Sigmoid colon (tissue), 7 donors: ENCODE results near the gene RFPL1. TPM values are rescaled to one million over a fixed set of nuclear protein-coding genes. Genes with fewer than 3 reads are reported as not detected.
"Not testable (repeated sequence)": the region's sequence is repeated elsewhere in the genome, so short reads cannot be mapped to it uniquely, and the experiment has no call there.

ENCODE experiments used
- DNase-seq: peaks from one replicate; pipeline ENCODE4 v3.0.0-alpha.2; 2019
- H3K27ac ChIP-seq, 4 donors: fragments of 200-600 bp; sonication (generic); one replicate each; pipeline ENCODE4 v1.5.1; 2016 to 2019; ENCODE audit warnings: mild to moderate bottlenecking in 1 of 4
- H3K27me3 ChIP-seq, 3 donors: fragments of 200-600 bp; sonication (generic); one replicate each; pipeline ENCODE4 v1.5.1; 2019; ENCODE audit warnings: mild to moderate bottlenecking in 1 of 3
- H3K36me3 ChIP-seq, 4 donors: fragments of 200-600 bp; sonication (generic); one replicate each; pipeline ENCODE4 v1.5.1; 2016 to 2019
- H3K4me1 ChIP-seq, 4 donors: fragments of 200-600 bp; sonication (generic); one replicate each; pipeline ENCODE4 v1.5.1; 2017 to 2019
- H3K4me3 ChIP-seq, 4 donors: fragments of 200-600 bp; sonication (generic); one replicate each; pipeline ENCODE4 v1.5.1; 2017 to 2019; ENCODE audit warnings: mild to moderate bottlenecking in 2 of 4, moderate library complexity in 1 of 4
- H3K9me3 ChIP-seq, 4 donors: fragments of 200-600 bp in 3 of 4; sonication (generic) in 3 of 4; one replicate each; pipeline versions ENCODE4 v1.5.1 to v1.6.1; 2013 to 2019
- CTCF ChIP-seq, 4 experiments: fragments of 450-650 bp in 3 of 4; fragments of 200-600 bp in 1 of 4; IDR thresholded peaks; one replicate each; pipeline ENCODE4 v1.5.1; 2016 to 2019; ENCODE audit warnings: antibody characterized with exemption in 4 of 4, mild to moderate bottlenecking in 3 of 4, moderate library complexity in 2 of 4
- EP300 ChIP-seq, 4 donors: sonication (generic); formaldehyde crosslinking; IDR thresholded peaks; one replicate each; pipeline ENCODE4 v1.6.1; 2017; ENCODE audit warnings: antibody characterized with exemption in 4 of 4
- POLR2A ChIP-seq, 2 donors: fragments of 450-650 bp; IDR thresholded peaks; one replicate each; pipeline ENCODE4 v1.6.1; 2016; ENCODE audit warnings: antibody characterized with exemption in 2 of 2, mild to moderate bottlenecking in 2 of 2, moderate library complexity in 2 of 2
- POLR2AphosphoS5 ChIP-seq, 4 donors: sonication (generic); formaldehyde crosslinking; IDR thresholded peaks; one replicate each; pipeline ENCODE4 v1.6.1; 2017; ENCODE audit warnings: antibody characterized with exemption in 4 of 4
- WGBS, 2 donors: extraction: QIAGEN DNeasy Blood & Tissue Kit; methylation state at CpG; one replicate each; pipeline ENCODE4 v1.1.7; 2013; 5-methylcytosine and 5-hydroxymethylcytosine counted together
- intact Hi-C: fragments of 100-400 bp; cut with DNase I; formaldehyde crosslinking; loops from one replicate; pipeline ENCODE4 v1.15.1; 2023
- polyA plus RNA-seq, 3 donors: library from polyadenylated mRNA; stranded (reverse); fragments of 200-250 nt; gene quantifications; one replicate each; pipeline ENCODE4 v1.2.3, GENCODE V29; 2013
- total RNA-seq, 4 donors: library from RNA; depleted of rRNA; stranded (reverse); fragments of >200 nt; gene quantifications; one replicate each; pipeline ENCODE4 v1.1.0, GENCODE V29; 2016
- donor health status: healthy with polysubstance abuse.
- donor health status: Bipolar disorder and iron deficiency.
- donor health status: healthy.

The RFPL1 gene
- total RNA-seq: not detected
- not detected for polyA plus RNA-seq

- intact Hi-C loops, H3K4me1 ChIP-seq, H3K27ac ChIP-seq, H3K36me3 ChIP-seq, H3K27me3 ChIP-seq, DNase-seq, H3K9me3 ChIP-seq, H3K4me3 ChIP-seq: not testable (repeated sequence)
- 90 to 92% methylated on average over 10 of the region's 10 CpGs for WGBS, 2 donors
Observed at GRCh38 chr22:29438283-29438682, at the start of gene RFPL1. TSS of gene RFPL1 (plus strand) at chr22:29438583.

- no peaks in the 10 kb centered on the region for H3K36me3 ChIP-seq
- peaks cover 0 to 41% (median 27%) of the 10 kb centered on the region in 4 donors for H3K4me1 ChIP-seq
- WGBS, 2 donors: 8 to 19% methylated on average over 9 of the region's 9 CpGs
- TF ChIP-seq POLR2AphosphoS5 (IDR thresholded peaks at IDR 0.05): no peak
- H3K4me3 ChIP-seq: peak overlapping the region; percentile 75 to 86 (median 80)
- intact Hi-C loops: no loop called here
- no peak for DNase-seq
- peak overlapping the region; percentile 83 to 91 (median 86) for H3K27ac ChIP-seq
- H3K9me3 ChIP-seq: no peaks in the 10 kb centered on the region
- H3K27me3 ChIP-seq: no peaks in the 10 kb centered on the region
Observed at GRCh38 chr22:29388759-29389090, 49.7 kb upstream of the RFPL1 start.

DNA sequence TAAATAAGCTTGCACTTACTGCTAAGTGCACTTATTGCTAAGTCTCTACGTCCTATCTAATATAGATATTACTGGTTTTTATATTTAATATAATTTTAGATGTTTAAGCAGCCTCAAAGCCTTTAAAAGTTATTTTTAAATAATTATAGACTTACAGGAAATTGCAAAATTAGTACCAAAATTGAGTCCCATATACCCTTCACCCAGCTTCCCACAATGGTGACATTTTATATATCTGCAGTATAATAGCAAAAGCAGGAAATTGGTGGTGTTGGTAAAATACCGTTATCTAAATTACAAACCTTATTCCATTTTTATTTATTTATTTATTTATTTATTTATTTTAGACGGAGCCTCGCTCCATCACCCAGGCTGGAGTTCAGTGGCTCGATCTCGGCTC, 48.1 kb upstream of the RFPL1 start:
- no peak overlapping the region for H3K27ac ChIP-seq
- H3K9me3 ChIP-seq: no peaks in the 10 kb centered on the region
- H3K27me3 ChIP-seq: no peaks in the 10 kb centered on the region
- H3K36me3 ChIP-seq: no peaks in the 10 kb centered on the region
- H3K4me1 ChIP-seq: peaks cover 0 to 36% (median 31%) of the 10 kb centered on the region in 4 donors
- TF ChIP-seq CTCF (IDR thresholded peaks at IDR 0.05) (no peak), POLR2A (IDR thresholded peaks at IDR 0.05) (no peak), POLR2AphosphoS5 (IDR thresholded peaks at IDR 0.05) (no peak), EP300 (IDR thresholded peaks at IDR 0.05) (no peak)
- 92 to 97% methylated on average over 6 of the region's 6 CpGs for WGBS, 2 donors
- H3K4me3 ChIP-seq: no peak overlapping the region
- intact Hi-C loops: no loop called here
- DNase-seq: no peak

DNA sequence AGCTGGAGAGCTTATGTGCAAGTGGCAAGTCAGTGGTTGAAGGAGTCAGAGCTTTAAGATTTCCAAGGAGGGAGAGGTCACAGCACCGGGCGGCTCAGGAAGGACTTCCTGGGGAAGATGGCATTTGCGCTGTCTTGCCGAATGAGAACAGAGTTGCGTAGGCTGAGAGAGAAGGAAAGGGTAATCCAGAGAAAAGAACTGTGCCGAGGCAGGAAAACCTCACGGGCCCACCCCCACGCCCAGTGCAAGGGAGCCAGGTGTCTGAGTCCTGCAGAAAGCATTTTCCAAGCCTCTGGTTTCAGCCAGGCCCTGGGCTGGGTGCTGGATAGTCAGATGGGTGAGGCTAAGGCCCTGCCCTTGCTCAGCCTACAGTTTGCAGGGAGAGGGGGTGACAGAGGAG, 46.8 kb upstream of the RFPL1 start:
- no peak overlapping the region for H3K4me3 ChIP-seq
- H3K27me3 ChIP-seq: no peaks in the 10 kb centered on the region
- no peak overlapping the region for H3K27ac ChIP-seq
- no peak for DNase-seq
- H3K36me3 ChIP-seq: no peaks in the 10 kb centered on the region
- H3K4me1 ChIP-seq: peaks cover 0 to 40% (median 37%) of the 10 kb centered on the region in 4 donors
- WGBS, 2 donors: 89 to 91% methylated on average over 8 of the region's 8 CpGs
- H3K9me3 ChIP-seq: no peaks in the 10 kb centered on the region
- TF ChIP-seq POLR2AphosphoS5 (IDR thresholded peaks at IDR 0.05) (no peak), CTCF (IDR thresholded peaks at IDR 0.05) (no peak), EP300 (IDR thresholded peaks at IDR 0.05) (no peak), POLR2A (IDR thresholded peaks at IDR 0.05) (no peak)
- intact Hi-C loops: no loop called here

- 38 to 65% methylated on average over 2 of the region's 2 CpGs for WGBS, 2 donors
- H3K27me3 ChIP-seq: no peaks in the 10 kb centered on the region
- peaks cover 0 to 27% (median 24%) of the 10 kb centered on the region in 4 donors for H3K4me1 ChIP-seq
- H3K36me3 ChIP-seq: no peaks in the 10 kb centered on the region
- no peaks in the 10 kb centered on the region for H3K9me3 ChIP-seq
- DNase-seq: no peak
- H3K27ac ChIP-seq: no peak overlapping the region
- no peak for TF ChIP-seq POLR2A (IDR thresholded peaks at IDR 0.05)
- no peak for TF ChIP-seq CTCF (IDR thresholded peaks at IDR 0.05)
- TF ChIP-seq EP300 (IDR thresholded peaks at IDR 0.05): no peak
- TF ChIP-seq POLR2AphosphoS5 (IDR thresholded peaks at IDR 0.05): no peak
- no peak overlapping the region for H3K4me3 ChIP-seq
- intact Hi-C loops: no loop called here
Observed at GRCh38 chr22:29393019-29393608, 45.3 kb upstream of the RFPL1 start.
